Adrenal gland (tissue), 19 donors: Measurements from ENCODE around the gene EVPLL. TPM values are rescaled to one million over a fixed set of nuclear protein-coding genes. Genes with fewer than 3 reads are reported as not detected.
"Not testable (repeated sequence)": the region's sequence is repeated elsewhere in the genome, so short reads cannot be mapped to it uniquely, and the experiment has no call there.

Experiments used
- DNase-seq, 7 donors: peaks; one replicate each; pipeline ENCODE4 v3.0.0-alpha.2; 2019 to 2020
- H3K27ac ChIP-seq, 5 donors: fragments of 200-600 bp; sonication (generic) in 4 of 5; 1 replicate in 3 of 5; 2 replicates in 2 of 5; pipeline versions ENCODE4 v1.5.1 to v1.8.0; 2016 to 2020; ENCODE audit warnings: mild to moderate bottlenecking in 1 of 5
- H3K27me3 ChIP-seq: fragments of 200-600 bp; 2 replicates; pipeline ENCODE4 v1.8.0; 2021
- H3K36me3 ChIP-seq, 2 donors: fragments of 200-600 bp; replicated peaks in 1 of 2; 1 replicate in 1 of 2; 2 replicates in 1 of 2; pipeline versions ENCODE4 v1.5.1 to v1.8.0; 2018 to 2022
- H3K4me1 ChIP-seq, 2 donors: fragments of 200-600 bp; replicated peaks in 1 of 2; 1 replicate in 1 of 2; 2 replicates in 1 of 2; pipeline versions ENCODE4 v1.5.1 to v1.8.0; 2018 to 2021
- H3K4me3 ChIP-seq, 4 donors: fragments of 200-600 bp; sonication (generic) in 3 of 4; one replicate each; pipeline ENCODE4 v1.5.1; 2016 to 2018
- H3K9me3 ChIP-seq, 3 donors: fragments of 200-600 bp; sonication (generic) in 1 of 3; replicated peaks in 1 of 3; 1 replicate in 2 of 3; 2 replicates in 1 of 3; pipeline versions ENCODE4 v1.5.1 to v1.8.0; 2016 to 2021
- CTCF ChIP-seq, 6 experiments: fragments of 450-650 bp in 4 of 6; fragments of 200-600 bp in 2 of 6; sonication (generic) in 1 of 6; IDR thresholded peaks; 1 replicate in 5 of 6; 2 replicates in 1 of 6; pipeline versions ENCODE4 v1.5.1 to v1.8.0; 2016 to 2021; ENCODE audit warnings: antibody characterized with exemption in 6 of 6, mild to moderate bottlenecking in 2 of 6, moderate library complexity in 1 of 6
- POLR2A ChIP-seq, 2 donors: fragments of 450-650 bp; IDR thresholded peaks; one replicate each; pipeline ENCODE4 v1.6.1; 2017; ENCODE audit warnings: antibody characterized with exemption in 2 of 2, mild to moderate bottlenecking in 2 of 2, moderate library complexity in 1 of 2
- WGBS, 4 donors: extraction: QIAGEN DNeasy Blood & Tissue Kit in 2 of 4; methylation state at CpG; one replicate each; pipeline versions ENCODE4 v1.1.5 to v1.1.7; 2013 to 2017; 5-methylcytosine and 5-hydroxymethylcytosine counted together
- intact Hi-C, 2 donors: fragments of 100-400 bp; cut with DNase I; formaldehyde crosslinking; loops; one replicate each; pipeline versions ENCODE4 v1.14.1 to v1.15.0; 2022 to 2023
- long read RNA-seq, 10 donors: library from polyadenylated mRNA in 3 of 10; unstranded in 2 of 10; stranded (forward) in 1 of 10; transcript quantifications; one replicate each; pipeline ENCODE4 v2.0.0 and lab custom pipeline, GENCODE V29; 2021 to 2026
- polyA plus RNA-seq, 3 donors: library from polyadenylated mRNA; stranded (reverse); fragments of 200-250 nt in 2 of 3; fragments of 350-450 nt in 1 of 3; fragmentation: Illumina TruSeq in 1 of 3; extraction: RNeasy Lipid Tissue Mini Kit (QIAGEN cat#74804) in 1 of 3; gene quantifications; one replicate each; pipeline ENCODE4 v1.2.3, GENCODE V29; 2013 to 2014
- total RNA-seq, 9 donors: library from RNA; depleted of rRNA in 4 of 9; stranded (reverse); fragments of >200 nt in 4 of 9; fragments of 120-200 nt in 1 of 9; fragmentation: NEBNext Ultra II Directional in 1 of 9; extraction: Animal tissue kit (Norgen Biotek cat#: 25700) in 1 of 9; gene quantifications; one replicate each; pipeline versions ENCODE4 v1.1.0 to v1.2.4, GENCODE V29; 2013 to 2023
- donor health status: healthy with polysubstance abuse.
- donor health status: Bipolar disorder and iron deficiency.
- donor health status: DM: yes; HTN: yes; CAD: no.
- donor health status: DM: no; HTN: no; CAD: no.
- donor health status: DM: no; HTN: no; CAD: no.
- donor health status: DM: yes; HTN: yes; CAD: no.

Gene EVPLL
- total RNA-seq (not detected), polyA plus RNA-seq (under 1 TPM in 1 of 3 donors, not detected in 2; 0.47 TPM)
- long read RNA-seq, donor 1, result 0 reads
- long read RNA-seq, donor 2, result 0 reads
- long read RNA-seq, donor 3, result 0 reads
- long read RNA-seq, donor 4, result 0 reads
- long read RNA-seq, donor 5, result 0 reads
- long read RNA-seq, donor 6, result 0 reads
- long read RNA-seq, donor 7, result 0 reads
- long read RNA-seq, donor 8, result 0 reads
- long read RNA-seq, donor 9, result 0 reads
- long read RNA-seq, donor 10, result 0 reads

DNA sequence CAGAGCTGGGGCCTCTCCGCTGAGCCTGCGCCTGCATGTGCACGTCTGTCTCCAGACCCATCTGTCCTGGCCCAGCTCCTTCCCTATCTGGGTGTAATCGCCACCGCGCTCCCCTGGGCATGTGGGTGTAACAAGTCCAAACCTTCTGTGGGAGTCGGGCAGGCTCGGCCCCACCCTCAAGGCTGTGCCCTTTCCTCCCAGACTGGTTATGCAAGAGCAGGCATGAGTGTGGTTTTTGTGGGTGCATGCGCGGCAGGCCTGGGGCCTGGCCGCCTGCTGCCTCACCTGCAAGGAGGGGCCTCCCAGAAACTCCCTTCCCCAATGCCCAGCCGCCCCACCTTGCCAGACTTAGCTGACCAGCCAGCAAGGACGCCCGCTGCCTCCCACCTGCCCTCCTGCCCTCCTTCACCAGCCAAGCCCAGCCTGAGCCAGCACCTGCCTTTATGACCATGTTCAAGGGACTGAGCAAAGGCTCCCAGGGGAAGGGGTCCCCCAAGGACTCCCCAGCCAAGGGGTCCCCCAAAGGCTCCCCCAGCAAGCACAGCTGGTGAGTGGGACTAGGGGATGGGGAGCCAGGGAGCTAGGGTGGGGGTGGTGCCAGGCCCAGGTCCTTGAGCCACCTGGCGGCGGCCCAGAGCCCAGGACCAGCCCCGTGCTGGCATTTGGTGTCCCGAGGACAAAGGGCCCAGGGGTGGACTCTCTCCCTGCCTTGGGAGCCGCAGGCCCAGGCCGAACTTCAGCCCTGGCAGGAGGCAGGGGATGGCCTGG lies at the start of gene EVPLL:
Gene EVPLL, plus strand, starts transcription at position 342 of the 768 bp plus-strand sequence. CDS start 3,160 bp downstream, outside the sequence.
- TF ChIP-seq POLR2A (IDR thresholded peaks at IDR 0.05), result no peak
- TF ChIP-seq CTCF (IDR thresholded peaks at IDR 0.05), result no peak
- 62 to 68% (median 64%) methylated on average over 11 to 20 of the region's 20 CpGs for WGBS, 4 donors
- Histone ChIP-seq H3K27me3 (peaks cover 15% of the 10 kb centered on the region), H3K4me1 (no peaks in the 10 kb centered on the region), H3K9me3 (no peaks in the 10 kb centered on the region), H3K27ac (no peak within 1 kb of the TSS), H3K4me3 (no peak within 1 kb of the TSS), H3K36me3 (no peaks in the 10 kb centered on the region)
- peak in 1 of 7 donors; percentile 37 for DNase-seq
- intact Hi-C loops, result no loop called here

DNA sequence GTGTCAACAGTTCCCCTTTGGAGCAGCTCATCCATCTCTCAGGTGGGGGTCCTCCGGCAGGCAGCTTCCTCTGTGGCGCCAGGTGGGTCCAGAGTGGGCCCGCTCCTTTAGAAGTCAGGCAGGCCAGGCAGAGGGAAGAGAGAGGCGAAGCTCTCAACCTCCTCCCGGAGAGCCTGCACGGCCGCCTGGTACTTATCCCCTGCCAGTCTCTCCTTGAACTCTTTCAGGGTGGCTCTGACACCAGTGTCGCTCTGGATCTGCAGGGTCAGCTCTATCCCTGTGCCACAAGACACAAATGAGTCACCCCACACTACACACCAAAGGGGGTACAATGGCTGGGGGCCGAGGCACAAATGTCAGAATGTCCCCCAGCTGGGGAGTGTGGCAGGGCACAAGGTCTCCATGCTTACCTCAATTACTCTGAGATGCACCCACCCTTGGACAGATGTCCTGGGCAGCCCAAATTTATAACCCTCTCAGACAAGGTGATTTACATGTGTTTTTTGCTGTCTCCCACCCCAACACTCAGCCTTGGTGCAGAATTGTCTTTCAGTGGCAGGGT lies 48.9 kb upstream of the EVPLL start:
- Histone ChIP-seq H3K4me1 (peaks cover 0 to 8% of the 10 kb centered on the region in 2 donors), H3K36me3 (peaks cover 0 to 46% of the 10 kb centered on the region in 2 donors), H3K27ac (no peak overlapping the region), H3K4me3 (no peak overlapping the region), H3K9me3 (no peaks in the 10 kb centered on the region), H3K27me3 (no peaks in the 10 kb centered on the region)
- intact Hi-C loops, result no loop called here
- no peak for DNase-seq
- 72 to 80% (median 75%) methylated on average over 5 to 9 of the region's 9 CpGs for WGBS, 4 donors
- no peak for TF ChIP-seq CTCF (IDR thresholded peaks at IDR 0.05)
- TF ChIP-seq POLR2A (IDR thresholded peaks at IDR 0.05), result no peak

GRCh38 chr17:18331879-18332278 lies 45.7 kb upstream of the EVPLL start:
- Histone ChIP-seq H3K27ac (no peak overlapping the region), H3K27me3 (no peaks in the 10 kb centered on the region), H3K4me3 (no peak overlapping the region), H3K9me3 (no peaks in the 10 kb centered on the region), H3K4me1 (no peaks in the 10 kb centered on the region), H3K36me3 (peaks cover 0 to 16% of the 10 kb centered on the region in 2 donors)
- WGBS, 4 donors, result 86 to 93% (median 89%) methylated on average over 9 of the region's 9 CpGs
- TF ChIP-seq POLR2A (IDR thresholded peaks at IDR 0.05) (no peak), CTCF (IDR thresholded peaks at IDR 0.05) (no peak)
- intact Hi-C loops, result no loop called here
- no peak for DNase-seq

DNA sequence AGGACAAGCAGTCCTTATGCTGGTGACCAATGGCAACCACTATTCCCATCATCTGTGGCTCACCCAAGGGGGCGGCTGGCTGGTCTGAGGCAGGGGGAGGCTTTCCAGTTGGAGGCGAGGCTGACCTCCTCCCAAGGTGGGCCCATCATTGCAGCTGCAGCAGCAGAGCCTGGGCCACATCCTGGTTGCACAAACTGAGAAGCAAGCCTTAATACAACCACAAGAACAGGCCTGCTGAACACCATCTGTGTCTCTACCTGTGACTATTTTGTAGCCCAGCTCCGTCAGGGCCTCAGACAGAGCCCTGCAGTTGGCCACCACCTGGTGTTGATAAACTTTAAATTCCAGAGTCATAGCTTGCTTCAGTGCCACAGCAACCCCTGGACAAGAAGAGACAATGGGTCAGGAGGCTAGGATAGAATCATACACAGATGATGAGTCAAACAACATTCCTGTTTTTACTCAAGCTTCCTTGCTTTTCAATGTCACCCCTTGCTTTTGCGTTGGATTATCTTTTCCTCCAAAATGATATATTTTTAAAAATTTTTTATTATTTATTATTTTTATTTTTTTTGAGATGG lies 44.6 kb upstream of the EVPLL start:
- intact Hi-C loops, result no loop called here
- Histone ChIP-seq H3K4me3 (no peak overlapping the region), H3K36me3 (peaks cover 0 to 14% of the 10 kb centered on the region in 2 donors), H3K27ac (no peak overlapping the region), H3K9me3 (no peaks in the 10 kb centered on the region), H3K27me3 (no peaks in the 10 kb centered on the region), H3K4me1 (no peaks in the 10 kb centered on the region)
- WGBS, 4 donors, result 80 to 92% (median 81%) methylated on average over 2 to 4 of the region's 4 CpGs
- no peak for DNase-seq
- TF ChIP-seq POLR2A (IDR thresholded peaks at IDR 0.05), result no peak
- no peak for TF ChIP-seq CTCF (IDR thresholded peaks at IDR 0.05)

DNA sequence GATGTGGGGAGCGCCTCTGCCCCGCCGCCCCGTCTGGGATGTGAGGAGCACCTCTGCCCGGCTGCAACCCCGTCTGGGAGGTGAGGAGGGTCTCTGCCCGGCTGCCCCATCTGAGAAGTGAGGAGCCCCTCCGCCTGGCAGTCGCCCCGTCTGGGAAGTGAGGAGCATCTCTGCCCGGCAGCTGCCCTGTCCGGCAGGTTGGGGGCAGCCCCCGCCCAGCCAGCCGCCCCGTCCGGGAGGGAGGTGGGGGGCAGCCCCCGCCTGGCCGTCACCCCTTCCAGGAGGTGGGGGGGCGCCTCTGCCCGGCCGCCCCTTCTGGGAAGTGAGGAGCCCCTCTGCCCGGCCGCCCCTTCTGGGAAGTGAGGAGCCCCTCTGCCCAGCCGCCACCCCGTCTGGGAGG lies 39.4 kb upstream of the EVPLL start:
- H3K4me3 ChIP-seq, H3K9me3 ChIP-seq, H3K36me3 ChIP-seq, DNase-seq, H3K27me3 ChIP-seq, H3K4me1 ChIP-seq, intact Hi-C loops, H3K27ac ChIP-seq: not testable (repeated sequence)
- 96 to 97% (median 96%) methylated on average over 6 to 24 of the region's 25 CpGs for WGBS, 4 donors
